GM23248 (cell line): Measurements from ENCODE around the gene COL12A1. TPM values are rescaled to one million over a fixed set of nuclear protein-coding genes. Genes with fewer than 3 reads are reported as not detected.
A peak's percentile ranks its signal among the peaks of the same experiment; 100 is the strongest.

Experiments used
- DNase-seq: peaks from one replicate; pipeline ENCODE4 v3.0.0-alpha.2; 2015
- H2AFZ ChIP-seq: fragments of 200-600 bp; sonication (generic); 2 replicates; pipeline ENCODE4 v1.6.1; 2016; ENCODE audit warnings: antibody characterized with exemption
- H3F3A ChIP-seq: fragments of 200-600 bp; sonication (generic); 2 replicates; pipeline ENCODE4 v1.6.1; 2016; ENCODE audit warnings: mild to moderate bottlenecking, antibody characterized with exemption, mixed run types; ENCODE audit not compliant: insufficient read depth
- H3K27ac ChIP-seq: fragments of 200-600 bp; sonication (generic); 2 replicates; pipeline ENCODE4 v1.5.1; 2016; ENCODE audit warnings: mild to moderate bottlenecking
- H3K27me3 ChIP-seq: fragments of 200-600 bp; sonication (generic); replicated peaks from 2 replicates; pipeline ENCODE4 v1.6.1; 2016; ENCODE audit warnings: mild to moderate bottlenecking; ENCODE audit not compliant: insufficient read depth
- H3K36me3 ChIP-seq: fragments of 200-600 bp; sonication (generic); 2 replicates; pipeline ENCODE4 v1.6.1; 2016; ENCODE audit warnings: low read depth, mild to moderate bottlenecking
- H3K4me1 ChIP-seq: fragments of 200-600 bp; sonication (generic); 2 replicates; pipeline ENCODE4 v1.6.1; 2016; ENCODE audit warnings: mild to moderate bottlenecking; ENCODE audit not compliant: insufficient read depth
- H3K4me2 ChIP-seq: fragments of 200-600 bp; sonication (generic); one replicate; pipeline ENCODE4 v1.6.1; 2016; ENCODE audit warnings: mild to moderate bottlenecking; ENCODE audit not compliant: unreplicated experiment
- H3K4me3 ChIP-seq: fragments of 200-600 bp; sonication (generic); 2 replicates; pipeline ENCODE4 v1.5.1; 2016; ENCODE audit warnings: mild to moderate bottlenecking
- H3K79me2 ChIP-seq: fragments of 200-600 bp; sonication (generic); 2 replicates; pipeline ENCODE4 v1.6.1; 2016; ENCODE audit warnings: mild to moderate bottlenecking; ENCODE audit not compliant: insufficient read depth
- H3K9ac ChIP-seq: fragments of 200-600 bp; sonication (generic); 2 replicates; pipeline ENCODE4 v1.6.1; 2016; ENCODE audit warnings: mild to moderate bottlenecking
- H3K9me2 ChIP-seq: fragments of 200-600 bp; sonication (generic); 2 replicates; pipeline ENCODE4 v1.6.1; 2016; ENCODE audit warnings: mixed run types, mild to moderate bottlenecking, moderate library complexity; ENCODE audit not compliant: insufficient read depth
- H3K9me3 ChIP-seq: fragments of 200-600 bp; sonication (generic); one replicate; pipeline ENCODE4 v1.6.1; 2017; ENCODE audit warnings: low read depth
- H4K20me1 ChIP-seq: fragments of 200-600 bp; sonication (generic); 2 replicates; pipeline ENCODE4 v1.6.0; 2016; ENCODE audit not compliant: insufficient read depth
- EZH2 ChIP-seq: fragments of 200-600 bp; sonication (generic); IDR thresholded peaks from 2 replicates; pipeline ENCODE4 v1.6.1; 2018; ENCODE audit warnings: antibody characterized with exemption, mild to moderate bottlenecking; ENCODE audit not compliant: insufficient read depth, poor library complexity, severe bottlenecking
- EZH2phosphoT487 ChIP-seq: fragments of 200-600 bp; sonication (generic); IDR thresholded peaks from 2 replicates; pipeline ENCODE4 v1.6.1; 2018; ENCODE audit warnings: antibody characterized with exemption, moderate library complexity, mild to moderate bottlenecking, low read depth; ENCODE audit not compliant: insufficient read depth
- WGBS, 2 experiments: methylation state at CpG; one replicate each; pipeline ENCODE4 v1.1.6; 2015 to 2017; ENCODE audit warnings: low lambda C conversion rate in 2 of 2, low coverage in 1 of 2; ENCODE audit errors: missing lambda C conversion rate in 2 of 2; 5-methylcytosine and 5-hydroxymethylcytosine counted together
- in situ Hi-C: fragments of 300-500 bp; cut with MboI; formaldehyde crosslinking; loops from 2 replicates; pipeline ENCODE4 v1.15.0; 2020
- polyA plus RNA-seq: library from polyadenylated mRNA; unstranded; fragments of >200 nt; fragmentation: Nextera tagmentation; extraction: Ambion mirVana; gene quantifications from 2 replicates; pipeline ENCODE4 v1.2.1, GENCODE V29; 2016
- total RNA-seq: library from RNA; depleted of rRNA; stranded (reverse); fragments of >200 nt; shearing (Covaris generic); gene quantifications from 2 replicates; pipeline ENCODE4 v1.2.3, GENCODE V29; 2014

Gene COL12A1
- total and polyA plus RNA-seq, 2 experiments from 2014 or later: 253 to 1,033 TPM

GRCh38 chr6:75208298-75209183, 2.7 kb upstream of the COL12A1 start:
- no peaks in the 10 kb centered on the region for H4K20me1 ChIP-seq
- peak overlapping the region; percentile 98 for H3K4me3 ChIP-seq
- no peaks in the 10 kb centered on the region for H3K36me3 ChIP-seq
- TF ChIP-seq EZH2 (no peak), EZH2phosphoT487 (no peak)
- H3K79me2 ChIP-seq: peaks cover 21% of the 10 kb centered on the region
- WGBS, 2 experiments: 4% methylated on average over 33 of the region's 33 CpGs
- peak overlapping the region; percentile 97 for H3K9ac ChIP-seq
- H3K4me2 ChIP-seq: peak overlapping the region; percentile 96
- peak overlapping the region; percentile 86 for H2AFZ ChIP-seq
- no peaks in the 10 kb centered on the region for H3K9me2 ChIP-seq
- no peaks in the 10 kb centered on the region for H3K27me3 ChIP-seq
- H3F3A ChIP-seq: peaks cover 39% of the 10 kb centered on the region
- DNase-seq: peak; percentile 91
- H3K27ac ChIP-seq: peak overlapping the region; percentile 30; the same call in 1 of the 2 replicates
- peaks cover 14% of the 10 kb centered on the region for H3K4me1 ChIP-seq
- in situ Hi-C loops: loop anchor here (25.0 kb wide), 3 partner anchors 796 to 1471 kb away; no protein-coding TSS in a partner anchor
- no peaks in the 10 kb centered on the region for H3K9me3 ChIP-seq

- H3K4me2 ChIP-seq: peak overlapping the region; percentile 96
- H3K9me2 ChIP-seq: no peaks in the 10 kb centered on the region
- peaks cover 24% of the 10 kb centered on the region for H3K4me1 ChIP-seq
- WGBS, 2 experiments: 2 to 3% methylated on average over 35 of the region's 35 CpGs
- H3K79me2 ChIP-seq: peaks cover 39% of the 10 kb centered on the region
- H3K9me3 ChIP-seq: no peaks in the 10 kb centered on the region
- in situ Hi-C loops: loop anchor here (25.0 kb wide), 3 partner anchors 794 to 1469 kb away; no protein-coding TSS in a partner anchor
- peak; percentile 81 for DNase-seq
- peak overlapping the region; percentile 98 for H3K4me3 ChIP-seq
- H4K20me1 ChIP-seq: no peaks in the 10 kb centered on the region
- H2AFZ ChIP-seq: peak overlapping the region; percentile 86
- no peaks in the 10 kb centered on the region; the same call in 1 of the 2 replicates for H3K36me3 ChIP-seq
- H3K9ac ChIP-seq: peak overlapping the region; percentile 97
- H3K27ac ChIP-seq: peak overlapping the region; percentile 89
- H3K27me3 ChIP-seq: no peaks in the 10 kb centered on the region
- TF ChIP-seq EZH2 (no peak), EZH2phosphoT487 (no peak)
- peaks cover 55% of the 10 kb centered on the region for H3F3A ChIP-seq
Measured at GRCh38 chr6:75206576-75207342, 906 bp upstream of the COL12A1 start.

DNA sequence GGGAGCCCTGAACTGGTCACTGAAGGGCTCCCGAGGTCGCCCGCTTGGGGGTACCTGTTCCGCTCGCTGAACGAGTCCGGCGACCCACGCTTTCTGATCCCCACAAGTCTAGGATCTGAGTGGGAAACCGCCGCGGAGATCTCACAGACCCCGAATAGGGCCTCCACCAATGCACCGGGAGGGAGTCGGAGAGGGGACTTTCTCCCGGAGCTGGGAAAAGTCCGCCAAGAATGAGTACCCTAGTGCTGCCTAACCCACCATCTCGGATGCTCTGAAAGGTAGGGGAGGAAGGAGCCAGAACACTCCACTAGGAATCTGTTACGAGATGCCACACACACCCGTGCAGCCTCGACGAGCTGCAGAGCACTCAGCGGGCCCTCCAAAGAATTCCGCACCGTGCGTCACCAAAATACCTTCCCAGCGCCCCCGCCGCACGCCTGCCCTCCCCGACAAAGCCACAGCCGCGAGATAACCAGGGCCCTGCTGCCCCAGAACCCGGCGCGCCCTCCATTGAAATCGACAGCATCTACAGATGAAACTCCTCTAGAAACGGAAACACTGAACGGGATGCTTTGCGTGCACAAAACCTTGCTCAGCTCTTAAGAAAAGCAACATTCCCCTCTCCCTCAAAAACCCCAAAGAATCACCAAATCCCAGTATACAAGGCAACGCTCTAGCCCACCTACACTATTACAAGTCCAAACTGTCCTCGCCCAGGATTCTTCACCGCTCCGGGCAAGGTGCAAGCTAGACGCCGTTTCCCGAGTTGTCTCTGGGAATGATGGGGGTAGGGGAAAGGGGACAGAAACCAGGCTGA, 686 bp downstream of the COL12A1 start:
- peak; percentile 90 for DNase-seq
- TF ChIP-seq EZH2 (no peak), EZH2phosphoT487 (no peak)
- H3K4me1 ChIP-seq: peaks cover 40% of the 10 kb centered on the region
- H3K79me2 ChIP-seq: peaks cover 55% of the 10 kb centered on the region
- H2AFZ ChIP-seq: peak overlapping the region; percentile 68
- peaks cover 69% of the 10 kb centered on the region for H3F3A ChIP-seq
- H3K4me2 ChIP-seq: peak overlapping the region; percentile 96
- H3K9me2 ChIP-seq: no peaks in the 10 kb centered on the region
- H3K27me3 ChIP-seq: no peaks in the 10 kb centered on the region
- no peaks in the 10 kb centered on the region for H4K20me1 ChIP-seq
- H3K9me3 ChIP-seq: no peaks in the 10 kb centered on the region
- H3K9ac ChIP-seq: peak overlapping the region; percentile 97
- in situ Hi-C loops: loop anchor here (25.0 kb wide), 3 partner anchors 793 to 1468 kb away; no protein-coding TSS in a partner anchor
- peak overlapping the region; percentile 98 for H3K4me3 ChIP-seq
- H3K27ac ChIP-seq: peak overlapping the region; percentile 89
- no peaks in the 10 kb centered on the region; the same call in 1 of the 2 replicates for H3K36me3 ChIP-seq
- WGBS, 2 experiments: 1% methylated on average over 42 to 47 of the region's 47 CpGs
